Bone marrow (tissue), 2 donors: ENCODE results near the gene UBL7.
A peak's percentile ranks its signal among the peaks of the same experiment; 100 is the strongest.
"Not testable (repeated sequence)": the region's sequence is repeated elsewhere in the genome, so short reads cannot be mapped to it uniquely, and the experiment has no call there.

ENCODE experiments used
- DNase-seq, 2 donors: peaks; one replicate each; lab custom pipeline; 2025; lab: John Stamatoyannopoulos, UW

The UBL7 gene

DNA sequence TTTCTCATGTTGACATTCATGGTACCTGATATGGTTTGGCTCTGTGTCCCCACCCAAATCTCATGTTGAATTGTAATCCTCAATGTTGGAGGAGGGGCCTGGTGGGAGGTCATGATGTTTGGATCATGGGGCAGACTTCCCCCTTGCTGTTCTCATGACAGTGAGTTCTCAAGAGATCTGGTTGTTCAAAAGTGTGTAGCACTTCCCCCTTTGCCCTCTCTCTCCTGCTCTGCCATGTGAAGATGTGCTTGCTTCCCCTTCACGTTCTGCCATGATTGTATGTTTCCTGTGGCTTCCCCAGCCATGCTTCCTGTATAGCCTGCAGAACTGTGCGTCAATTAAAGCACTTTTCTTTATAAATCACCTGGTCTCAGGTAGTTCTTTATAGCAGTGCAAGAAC, 3.3 kb upstream of the UBL7 start:
- peak in 1 of 2 donors; percentile 59 for DNase-seq

DNA sequence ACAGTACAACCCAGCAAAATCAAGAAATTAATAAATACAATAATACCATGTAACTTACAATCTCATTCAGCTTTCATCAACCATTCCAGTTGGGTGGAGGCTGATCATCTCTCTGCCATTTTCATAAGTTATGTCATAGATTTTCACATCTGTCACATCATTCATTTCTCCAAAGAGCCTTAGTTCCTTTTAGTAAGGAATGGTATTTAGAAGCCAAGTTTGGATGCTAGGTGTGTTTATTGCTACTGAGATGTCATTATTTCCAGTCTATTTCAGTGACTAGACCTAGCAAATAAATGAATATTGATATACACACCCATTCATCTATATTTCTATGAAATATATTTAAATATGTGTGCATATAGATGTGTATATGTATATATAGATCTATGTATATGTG, 2.7 kb upstream of the UBL7 start:
- no peak for DNase-seq

DNA sequence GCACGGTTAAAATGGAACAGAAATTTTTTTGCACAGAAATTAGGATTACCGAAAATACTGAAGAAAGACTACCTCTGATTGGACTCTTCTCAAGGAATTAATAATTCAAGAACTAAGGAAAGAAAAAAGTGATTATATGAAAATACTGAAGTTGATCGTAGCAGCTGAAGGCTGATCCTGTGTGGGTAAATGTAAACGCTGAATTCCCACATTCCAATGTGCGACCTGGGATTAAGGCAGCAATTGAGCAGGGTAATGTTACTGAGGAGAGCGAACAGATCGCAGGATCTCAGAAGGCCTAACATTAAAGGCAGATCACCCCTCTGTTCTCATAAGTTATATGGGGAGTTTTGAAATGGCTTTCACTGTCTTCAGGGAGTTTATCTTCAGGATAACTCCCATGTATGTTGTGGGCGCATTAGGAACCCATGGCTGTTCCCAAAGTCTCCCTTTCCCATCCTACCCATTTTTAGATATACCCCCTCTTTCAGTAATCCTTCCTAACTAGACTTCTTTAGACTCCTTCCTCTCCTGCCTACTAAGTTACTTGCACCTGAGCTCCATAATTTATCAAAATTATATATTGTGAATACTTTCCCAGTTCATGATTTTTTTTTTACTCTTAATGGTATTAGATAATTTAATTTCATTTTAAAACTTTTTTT, 1.0 kb upstream of the UBL7 start:
- DNase-seq = no peak

DNA sequence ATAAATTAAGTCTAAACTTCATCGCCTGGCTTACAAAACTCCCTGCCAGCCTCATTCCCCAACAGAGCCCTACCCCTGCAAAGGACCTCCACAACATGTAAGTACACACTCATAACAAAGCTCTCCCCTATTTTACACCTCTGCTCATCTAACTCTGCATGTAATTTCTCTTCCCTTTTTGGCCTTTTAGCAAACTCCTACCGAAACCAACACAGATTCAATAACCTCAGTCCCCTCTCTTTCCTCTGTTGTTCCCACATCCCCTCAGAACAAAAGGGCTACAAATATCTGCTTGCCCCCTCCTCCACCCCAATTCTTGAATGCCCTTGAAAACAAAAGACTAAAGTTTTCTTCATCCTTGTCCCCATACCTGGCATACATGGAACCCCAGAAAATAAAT, 662 bp downstream of the UBL7 start:
- DNase-seq = no peak

DNA sequence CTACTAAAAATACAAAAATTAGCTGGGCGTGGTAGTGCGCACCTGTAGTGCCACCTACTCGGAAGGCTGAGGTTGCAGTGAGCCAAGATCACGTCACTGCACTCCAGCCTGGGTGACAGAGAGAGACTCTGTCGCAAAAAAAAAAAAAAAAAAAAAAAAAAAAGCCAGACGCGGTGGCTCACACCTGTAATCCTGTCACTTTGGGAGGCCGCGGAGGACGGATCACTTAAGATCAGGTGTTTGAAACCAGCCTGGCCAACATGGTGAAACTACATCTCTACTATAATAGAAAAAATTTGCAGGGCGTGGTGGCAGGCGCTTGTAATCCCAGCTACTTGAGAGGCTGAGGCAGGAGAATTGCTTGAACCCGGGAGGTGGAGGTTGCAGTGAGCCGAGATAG, 1.2 kb downstream of the UBL7 start:
- not testable (repeated sequence) for DNase-seq

DNA sequence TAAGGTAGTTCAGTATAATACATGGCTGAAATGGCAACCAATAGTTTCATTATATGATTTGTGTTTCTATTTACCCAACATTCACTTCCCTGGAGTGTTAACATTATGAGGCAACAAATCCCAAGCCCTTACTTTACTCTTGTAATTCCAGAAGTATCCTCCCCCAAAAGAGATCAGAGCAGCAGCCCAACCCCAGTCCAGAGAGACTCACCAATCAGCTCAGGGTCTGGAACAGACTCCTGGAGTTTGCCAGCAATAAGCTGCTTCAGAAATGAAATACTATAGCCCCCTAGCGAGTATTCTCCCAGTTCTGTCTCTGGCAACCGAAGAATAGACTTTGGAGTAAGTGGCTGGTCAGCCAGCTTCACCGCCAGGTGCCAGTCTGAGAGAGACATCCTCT, 2.5 kb downstream of the UBL7 start:
- DNase-seq = no peak

DNA sequence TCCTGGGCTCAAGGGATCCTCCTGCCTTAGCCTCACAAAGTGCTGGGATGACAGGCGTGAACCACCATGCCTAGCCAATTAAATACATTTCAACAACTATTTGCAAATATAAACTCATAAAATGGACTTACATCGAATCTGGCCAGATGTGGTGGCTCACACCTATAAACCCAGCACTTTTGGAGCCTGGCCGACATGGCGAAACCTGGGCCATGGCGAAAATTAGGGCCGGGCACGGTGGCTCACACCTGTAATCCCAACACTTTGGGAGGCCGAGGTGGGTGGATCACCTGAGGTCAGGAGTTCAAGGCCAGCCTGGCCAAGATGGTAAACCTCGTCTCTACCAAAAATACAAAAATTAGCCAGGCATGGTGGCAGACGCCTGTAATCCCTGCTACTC, 3.9 kb downstream of the UBL7 start:
- DNase-seq = not testable (repeated sequence)

DNA sequence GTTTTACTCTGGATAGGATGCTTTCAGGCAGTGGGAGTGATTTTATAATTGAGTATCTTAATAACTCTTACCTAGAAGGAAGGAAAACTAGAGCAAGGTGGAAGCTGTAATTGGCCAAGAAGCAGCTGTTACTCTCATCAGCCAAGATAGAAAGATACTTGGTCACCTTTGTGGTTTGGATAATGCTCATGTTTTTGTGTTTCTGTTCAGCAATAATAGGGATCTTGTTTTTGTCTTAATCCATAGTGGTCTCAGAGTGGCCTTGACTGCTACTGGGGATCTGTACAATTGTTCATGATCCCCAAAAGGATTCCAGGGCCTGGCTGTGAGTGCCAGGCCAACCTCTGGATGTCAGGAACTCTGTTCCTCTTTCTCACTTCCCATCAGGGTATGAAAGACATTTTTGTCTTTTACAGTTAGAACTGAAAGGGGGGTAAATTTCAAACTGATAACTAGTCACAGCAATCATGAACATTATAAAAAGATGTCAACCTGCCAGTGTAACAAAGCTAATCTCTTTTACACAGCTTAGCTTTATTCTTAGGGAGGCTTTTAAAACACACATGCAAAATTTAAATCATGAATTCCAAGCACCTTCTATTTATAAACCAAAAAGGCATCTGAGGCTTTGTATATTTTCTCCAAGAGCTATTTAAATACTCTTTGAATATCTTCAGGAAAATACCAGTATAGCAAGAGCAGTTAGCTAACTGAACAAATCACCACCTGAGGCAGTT, 6.0 kb downstream of the UBL7 start:
- no peak for DNase-seq

DNA sequence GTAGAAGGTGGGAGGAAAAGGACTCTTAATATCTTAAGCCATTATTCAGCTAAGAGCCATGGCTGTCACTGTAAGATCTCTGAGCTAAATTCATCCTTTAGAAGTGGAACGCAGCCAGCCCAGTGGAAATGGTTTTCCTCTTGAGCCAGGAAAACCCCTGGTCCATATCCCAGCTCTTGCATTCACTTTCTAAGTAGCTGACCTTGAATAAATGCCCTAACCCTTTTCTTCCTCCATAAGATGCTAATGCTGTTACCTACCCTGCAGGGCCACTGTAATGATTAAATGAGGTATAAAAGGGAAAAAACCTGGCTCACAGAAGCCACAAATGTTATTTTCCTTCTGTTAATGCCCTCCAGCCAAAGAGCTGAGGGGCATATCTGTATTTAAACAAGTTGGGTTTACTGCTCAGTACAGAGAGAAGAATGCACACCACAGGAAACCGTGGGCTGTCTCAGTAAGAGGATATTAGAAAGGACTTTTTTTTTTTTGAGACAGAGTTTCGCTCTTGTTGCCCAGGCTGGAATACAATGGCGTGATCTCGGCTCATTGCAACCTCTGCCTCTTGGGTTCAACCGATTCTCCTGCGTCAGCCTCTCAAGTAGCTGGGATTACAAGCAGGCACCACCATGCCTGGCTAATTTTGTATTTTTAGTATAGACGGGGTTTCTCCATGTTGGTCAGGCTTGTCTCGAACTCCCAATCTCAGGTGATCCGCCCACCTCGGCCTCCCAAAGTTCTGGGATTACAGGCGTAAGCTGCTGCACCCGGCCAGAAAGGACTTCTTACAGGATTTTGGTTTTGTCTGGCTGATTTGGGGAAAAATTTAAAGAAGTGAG, 6.8 kb downstream of the UBL7 start:
- no peak for DNase-seq

DNA sequence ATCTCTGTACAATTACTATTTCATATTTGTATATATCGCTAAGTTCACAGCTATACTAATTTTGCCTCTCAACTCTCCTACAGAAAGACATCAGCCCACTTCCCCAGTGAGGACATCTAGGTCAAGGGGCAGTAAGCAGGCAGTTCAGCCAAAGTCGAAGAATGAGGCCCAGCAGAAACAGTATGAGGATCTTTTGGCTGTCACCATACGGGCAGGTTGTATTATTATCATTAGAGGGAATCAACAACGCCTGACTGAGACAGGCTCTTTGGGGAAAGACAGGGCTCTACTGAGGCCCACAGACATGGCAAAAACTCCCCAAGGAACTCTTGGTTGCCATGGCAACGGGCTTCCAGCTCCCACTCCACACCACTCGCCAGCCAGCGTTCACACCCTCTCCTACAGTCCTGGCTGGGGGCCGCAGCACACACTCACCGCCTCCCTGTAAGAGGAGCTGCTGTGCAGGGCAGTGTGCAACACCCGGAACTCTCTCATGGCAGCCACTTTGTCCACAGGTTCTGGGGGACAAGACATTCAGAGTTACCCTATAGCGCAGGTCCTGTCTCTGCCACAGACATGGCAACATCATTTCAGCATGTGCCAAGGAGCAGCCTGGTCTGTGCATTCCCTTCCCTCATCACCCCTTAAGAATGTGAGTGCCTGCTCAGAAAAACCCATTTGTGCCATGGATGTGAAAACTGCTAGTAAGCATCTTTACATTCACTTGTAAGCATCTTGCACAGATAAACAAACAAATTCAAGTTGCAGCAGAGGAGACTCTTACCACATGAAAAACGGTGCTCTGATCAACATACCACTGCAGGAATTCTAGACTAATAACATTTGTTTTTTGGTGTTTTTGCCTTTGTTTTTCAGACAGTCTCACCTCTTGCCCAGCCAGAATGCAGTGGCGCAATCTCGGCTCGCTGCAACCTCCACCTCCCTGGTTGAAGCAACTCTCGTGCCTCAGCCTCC, 8.8 kb downstream of the UBL7 start:
- no peak for DNase-seq

DNA sequence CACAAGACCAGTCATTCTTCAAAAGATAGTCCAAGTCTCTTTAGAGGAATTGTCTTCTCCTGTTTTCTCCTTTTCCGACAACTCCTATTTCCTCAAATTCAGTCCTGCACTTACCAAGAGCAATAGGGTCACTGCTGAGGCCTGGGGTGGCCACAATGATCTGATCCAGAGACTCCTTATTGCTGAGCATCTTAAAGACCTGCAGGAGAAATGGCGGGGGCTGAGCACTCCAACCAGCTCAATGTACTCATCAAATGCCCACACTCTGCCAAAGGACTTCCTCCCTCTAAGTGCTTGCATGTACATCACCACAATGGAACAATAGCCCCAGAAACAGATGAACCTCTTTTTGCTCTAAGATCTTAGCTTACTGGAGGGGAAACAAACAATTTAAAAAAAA, 9.6 kb downstream of the UBL7 start:
- no peak for DNase-seq

DNA sequence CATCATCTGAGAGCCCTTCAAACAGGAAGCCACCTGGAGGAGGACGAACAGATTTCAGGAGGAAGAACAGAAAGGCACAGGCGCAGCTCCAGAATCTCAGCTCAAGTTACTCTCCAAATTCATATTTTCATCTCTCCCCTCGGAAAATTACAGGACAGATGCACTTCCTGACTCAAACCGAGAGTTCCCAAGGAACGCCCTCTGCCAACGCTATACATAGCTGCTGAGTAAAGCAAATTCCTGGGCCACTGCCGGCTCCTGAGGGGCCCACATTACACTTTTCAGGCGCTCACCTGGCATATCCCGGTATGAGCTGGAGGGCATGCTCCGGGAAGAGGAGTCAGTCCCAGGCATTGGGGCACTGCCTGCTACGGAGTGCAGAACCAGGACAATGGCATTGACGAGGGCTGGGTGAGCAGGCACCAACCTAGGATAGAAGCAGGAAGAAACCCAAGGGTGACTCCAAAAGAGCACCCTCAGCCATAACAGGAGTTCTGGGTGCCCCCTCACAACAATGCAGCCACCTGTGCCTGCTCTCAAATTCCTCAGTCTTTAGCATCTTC, 11.2 kb downstream of the UBL7 start:
- no peak for DNase-seq

DNA sequence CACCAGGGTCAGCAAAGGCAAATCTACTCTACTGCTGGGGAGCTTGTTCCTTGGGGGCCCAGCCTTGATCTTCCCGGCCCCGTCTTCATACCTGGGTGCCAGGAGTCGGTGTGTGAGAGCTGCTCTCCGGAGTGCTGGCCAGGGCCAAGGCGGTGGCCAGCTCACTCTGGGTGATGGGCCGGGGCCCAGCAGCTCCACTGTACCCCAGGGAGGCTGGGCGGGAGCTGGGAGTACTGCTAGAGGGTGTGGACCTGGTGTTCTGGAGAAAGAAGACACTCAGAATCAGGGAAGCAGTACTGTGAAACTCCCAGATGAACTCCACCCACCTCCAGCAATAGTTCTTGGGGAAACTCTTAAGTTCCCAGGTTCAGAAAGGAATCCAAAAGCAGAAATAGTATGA, 11.9 kb downstream of the UBL7 start:
- DNase-seq = no peak

DNA sequence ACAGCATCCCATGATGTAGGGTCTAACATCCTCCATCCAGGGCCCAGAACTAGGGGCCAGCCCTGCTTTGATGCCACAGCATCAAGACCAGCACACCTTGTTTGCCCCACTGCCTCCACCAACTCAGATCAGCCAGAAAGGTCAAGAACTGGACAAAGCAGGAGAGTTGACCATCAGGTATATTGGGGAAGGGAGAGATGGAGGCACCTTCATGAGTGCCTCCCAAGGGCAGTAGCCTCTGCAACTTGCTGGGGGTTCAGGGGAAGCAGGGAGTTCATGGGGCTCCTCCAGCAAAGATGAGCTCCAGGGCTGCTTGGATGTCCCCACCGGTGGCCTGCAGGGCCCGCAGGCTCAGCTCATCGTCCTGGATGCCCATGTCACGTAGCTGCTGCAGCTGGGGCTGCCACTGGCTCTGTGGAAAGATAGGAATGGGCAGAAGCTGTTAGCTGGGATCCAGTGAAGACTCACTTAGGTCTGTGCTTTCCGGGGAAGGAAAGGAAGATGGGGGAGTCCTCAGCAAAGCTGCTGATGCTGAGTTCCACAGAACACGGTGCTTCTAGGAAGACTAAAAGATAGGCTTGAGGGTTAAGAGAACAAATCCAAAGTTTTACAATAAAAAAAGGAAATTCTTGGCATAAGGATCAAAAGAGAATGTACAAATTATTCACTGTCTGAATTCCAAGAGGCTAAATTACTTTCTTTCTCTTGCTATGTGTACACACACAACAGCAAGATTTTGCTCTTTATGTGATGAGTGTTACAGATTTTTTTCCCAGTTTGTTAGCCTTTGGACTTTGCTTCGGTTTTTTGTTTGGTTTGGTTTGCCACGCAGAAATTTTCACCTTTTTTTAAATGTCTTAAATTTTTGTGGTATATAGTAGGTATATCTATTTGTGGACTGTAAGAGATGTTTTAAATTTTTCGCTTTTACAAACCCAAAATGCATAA, 14.9 kb downstream of the UBL7 start:
- DNase-seq = no peak

DNA sequence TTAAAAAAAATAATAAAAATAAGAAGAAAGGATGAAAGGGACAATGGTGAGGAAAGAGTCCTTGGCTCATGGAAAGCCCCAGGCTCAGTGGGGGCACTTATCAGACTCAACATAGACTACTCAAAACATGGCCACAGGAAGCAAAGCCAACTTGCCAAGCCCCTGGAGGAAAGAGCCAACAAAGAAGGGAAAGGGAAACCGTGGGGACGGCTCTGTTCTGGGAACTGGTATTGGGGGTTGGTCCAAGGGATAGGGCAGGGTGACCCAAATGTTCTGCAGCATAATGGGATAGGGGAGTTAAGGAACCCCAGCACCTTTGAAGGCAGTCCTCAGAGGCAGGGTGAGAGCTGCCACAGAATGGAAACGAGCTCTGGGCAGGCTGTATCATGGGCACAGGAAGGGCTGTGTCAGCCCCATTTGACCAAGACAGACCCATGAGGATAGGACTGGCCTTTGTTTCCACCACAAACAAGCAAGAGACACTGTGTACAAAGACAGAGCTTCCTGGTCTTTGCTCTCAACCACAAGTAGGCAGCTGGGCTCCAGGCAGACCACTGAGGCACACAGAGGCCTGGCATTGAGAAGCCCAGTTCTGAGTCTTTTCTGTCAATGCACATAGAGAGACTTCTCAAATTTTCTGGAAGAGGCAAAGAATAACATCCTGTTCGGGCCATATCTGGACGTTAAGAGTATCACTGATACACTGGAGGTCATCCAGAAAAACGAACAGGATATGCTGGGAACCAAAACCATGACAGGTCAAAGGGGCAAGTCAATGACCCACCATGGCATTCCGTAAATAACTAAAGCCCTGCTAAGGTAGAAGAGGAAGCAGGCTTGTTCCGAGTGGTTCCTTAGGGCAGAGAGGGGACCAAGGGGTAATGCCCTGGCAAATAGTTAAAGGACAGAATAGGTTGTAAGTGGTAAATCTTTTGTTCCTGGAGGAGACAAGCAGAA, 16.6 kb downstream of the UBL7 start:
- no peak for DNase-seq

DNA sequence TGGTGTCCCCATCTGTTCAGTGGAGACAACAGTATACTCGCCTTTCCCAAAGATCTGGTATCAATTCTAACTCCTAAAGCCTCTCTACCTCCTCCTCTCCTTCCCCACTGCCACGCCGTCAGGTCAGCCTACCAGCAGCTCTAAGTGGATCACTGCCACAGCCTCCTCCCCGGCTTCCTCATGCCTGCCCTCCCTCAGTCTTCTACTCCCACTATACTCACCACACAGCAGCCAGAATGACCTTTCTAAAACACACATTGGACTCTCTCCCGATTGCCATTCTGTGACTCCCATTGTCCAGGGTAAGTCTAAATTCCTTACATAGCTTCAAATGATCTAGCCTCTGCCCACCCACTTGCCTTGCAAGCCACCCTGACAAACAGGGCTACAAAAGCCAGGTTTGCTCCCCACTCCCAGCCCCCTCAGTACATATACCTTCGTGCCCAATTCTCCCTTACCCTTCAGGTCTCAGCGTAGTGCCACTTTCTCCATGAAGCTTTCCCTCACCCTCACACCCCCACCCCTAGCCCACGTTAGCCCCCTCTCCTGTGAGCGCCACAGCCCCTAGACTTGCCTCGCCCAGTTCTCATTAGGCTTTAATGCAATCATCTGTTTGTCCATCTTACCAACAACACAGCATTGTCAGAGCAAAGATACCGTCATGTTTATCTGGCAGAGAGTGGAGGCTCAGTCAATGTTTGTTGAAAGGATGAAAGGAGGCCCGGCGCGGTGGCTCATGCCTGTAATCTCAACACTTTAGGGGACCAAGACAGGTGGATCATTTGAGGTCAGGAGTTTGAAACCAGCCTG, 17.7 kb downstream of the UBL7 start:
- DNase-seq = no peak

DNA sequence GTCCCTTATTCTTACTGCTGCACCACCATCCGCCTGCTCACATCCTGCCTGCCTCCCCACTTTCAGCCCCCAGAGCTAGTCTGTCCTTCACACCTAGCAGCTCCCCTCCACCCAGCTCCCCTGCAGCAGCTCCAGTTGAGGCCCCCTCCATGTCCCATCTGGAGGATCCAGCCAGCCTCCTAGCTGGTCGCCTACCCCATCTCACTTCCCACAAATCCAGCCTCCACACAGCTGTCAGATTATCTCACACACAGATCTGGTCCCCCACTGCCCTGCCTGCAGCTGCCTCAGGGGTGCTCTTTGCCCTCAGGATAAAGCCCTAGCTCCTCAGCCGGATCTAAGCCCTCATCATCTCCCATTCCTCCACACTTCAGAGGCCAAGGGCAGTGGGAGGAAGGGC, 18.4 kb downstream of the UBL7 start:
- DNase-seq = no peak

DNA sequence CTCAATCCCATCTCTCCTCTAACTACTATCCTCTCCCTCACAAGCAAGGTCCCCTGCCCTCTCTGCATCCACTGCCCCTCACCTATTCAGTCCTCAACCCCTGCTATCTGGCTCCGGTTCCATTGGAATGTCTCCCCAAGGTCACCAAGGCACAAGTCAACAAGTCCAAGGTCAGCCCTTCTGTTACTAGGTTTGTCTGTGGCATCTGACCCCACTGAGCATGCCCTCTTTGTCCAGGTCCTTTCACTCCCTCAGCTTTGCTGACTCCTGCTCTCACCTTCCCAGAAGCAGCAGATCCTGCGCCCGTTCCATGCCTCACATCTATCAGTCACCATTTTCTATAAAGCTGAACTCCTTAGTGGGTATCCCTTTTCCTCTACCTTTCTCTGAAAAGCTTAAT, 18.9 kb downstream of the UBL7 start:
- no peak for DNase-seq
